ENCODE data around the gene DACH1.

Gene DACH1

DNA sequence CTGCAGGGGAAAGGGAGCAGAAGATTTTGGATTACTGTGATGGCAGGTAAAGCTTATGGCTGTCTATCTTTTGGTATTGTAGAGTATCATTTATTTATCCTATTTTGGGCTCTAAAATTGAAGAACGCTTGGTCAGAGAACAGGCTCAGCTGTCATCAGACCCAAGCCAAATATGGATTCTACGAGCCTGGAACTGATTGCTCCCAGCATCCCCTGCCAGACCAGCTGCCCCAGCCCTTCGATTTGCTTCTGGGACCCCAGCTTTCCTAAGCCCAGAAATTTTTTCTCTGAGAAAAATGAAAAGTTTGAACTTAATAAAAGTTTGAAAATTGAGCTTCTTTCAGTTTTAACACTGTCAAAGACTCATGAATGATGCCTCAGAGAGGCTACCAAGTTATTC, 472.8 kb downstream of the DACH1 start:
- no peak for DNase-seq (ENCODE audit: low spot score)

All from kidney capillary endothelial cell (primary cell).